Measurements from ENCODE around the gene ANKRD6.

DNA sequence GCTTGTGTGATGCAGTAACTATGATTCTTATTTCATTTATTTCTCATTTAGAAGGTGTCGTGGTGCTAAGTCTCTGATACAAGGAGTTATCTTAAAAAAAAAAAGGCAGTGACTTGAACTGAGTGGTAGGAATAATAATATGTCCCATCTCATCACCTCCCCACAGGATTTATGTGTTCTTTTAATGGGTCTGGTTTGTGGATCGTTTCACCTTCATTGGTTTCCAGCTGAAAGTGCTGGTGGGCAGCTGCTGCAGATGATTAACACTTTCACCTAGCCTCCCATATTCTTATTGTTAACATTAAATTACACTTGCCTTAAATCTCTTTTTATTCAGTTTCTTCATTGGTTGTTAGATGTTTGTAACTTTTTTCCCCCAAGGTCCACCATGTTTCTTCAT lies 68.8 kb downstream of the ANKRD6 start:
- no peak for TF ChIP-seq POLR2A (IDR thresholded peaks at IDR 0.05)
- TF ChIP-seq, protein P1, sequence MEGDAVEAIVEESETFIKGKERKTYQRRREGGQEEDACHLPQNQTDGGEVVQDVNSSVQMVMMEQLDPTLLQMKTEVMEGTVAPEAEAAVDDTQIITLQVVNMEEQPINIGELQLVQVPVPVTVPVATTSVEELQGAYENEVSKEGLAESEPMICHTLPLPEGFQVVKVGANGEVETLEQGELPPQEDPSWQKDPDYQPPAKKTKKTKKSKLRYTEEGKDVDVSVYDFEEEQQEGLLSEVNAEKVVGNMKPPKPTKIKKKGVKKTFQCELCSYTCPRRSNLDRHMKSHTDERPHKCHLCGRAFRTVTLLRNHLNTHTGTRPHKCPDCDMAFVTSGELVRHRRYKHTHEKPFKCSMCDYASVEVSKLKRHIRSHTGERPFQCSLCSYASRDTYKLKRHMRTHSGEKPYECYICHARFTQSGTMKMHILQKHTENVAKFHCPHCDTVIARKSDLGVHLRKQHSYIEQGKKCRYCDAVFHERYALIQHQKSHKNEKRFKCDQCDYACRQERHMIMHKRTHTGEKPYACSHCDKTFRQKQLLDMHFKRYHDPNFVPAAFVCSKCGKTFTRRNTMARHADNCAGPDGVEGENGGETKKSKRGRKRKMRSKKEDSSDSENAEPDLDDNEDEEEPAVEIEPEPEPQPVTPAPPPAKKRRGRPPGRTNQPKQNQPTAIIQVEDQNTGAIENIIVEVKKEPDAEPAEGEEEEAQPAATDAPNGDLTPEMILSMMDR (IDR thresholded peaks at IDR 0.05), result no peak
